GM21529 (cell line): ENCODE measurements around the gene BCKDK.
"Not testable (repeated sequence)": the region's sequence is repeated elsewhere in the genome, so short reads cannot be mapped to it uniquely, and the experiment has no call there.

Experiments used
- ATAC-seq: cut with Tn5 transposase; IDR thresholded peaks from one replicate; pipeline ENCODE4 v1.9.1; 2021; ENCODE audit not compliant: unreplicated experiment

BCKDK gene

DNA sequence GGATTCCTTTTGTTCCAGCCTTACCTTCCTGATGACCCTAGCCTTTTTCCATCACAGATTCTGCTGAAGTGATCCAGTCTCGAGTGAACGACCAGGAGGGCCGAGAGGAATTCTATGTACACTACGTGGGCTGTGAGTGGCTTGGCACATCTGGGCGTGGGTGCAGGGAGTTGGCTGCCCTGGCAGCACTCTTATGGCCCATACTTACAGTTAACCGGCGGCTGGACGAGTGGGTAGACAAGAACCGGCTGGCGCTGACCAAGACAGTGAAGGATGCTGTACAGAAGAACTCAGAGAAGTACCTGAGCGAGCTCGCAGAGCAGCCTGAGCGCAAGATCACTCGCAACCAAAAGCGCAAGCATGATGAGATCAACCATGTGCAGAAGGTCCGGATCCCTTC is 11.9 kb downstream of the BCKDK start:
- no peak for ATAC-seq

DNA sequence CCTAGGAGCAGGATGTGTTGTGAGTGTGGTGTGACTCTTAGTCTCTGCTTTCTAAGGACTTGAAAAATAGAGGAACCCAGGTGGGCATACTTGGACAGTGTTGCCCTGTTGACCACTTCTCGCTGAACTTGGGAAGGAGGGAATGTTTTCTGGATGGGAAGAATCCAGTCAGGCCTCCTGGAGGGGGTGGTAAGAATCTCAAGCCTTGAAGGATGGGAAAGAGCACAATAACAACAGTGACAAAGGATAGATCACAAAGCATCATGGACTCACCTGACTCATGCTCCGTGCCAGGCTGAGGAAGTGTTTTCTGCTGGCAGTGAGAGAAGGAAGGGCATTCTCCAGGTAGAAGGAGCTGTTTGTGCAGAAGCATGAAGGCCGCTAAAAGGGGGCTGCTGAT is 17.7 kb downstream of the BCKDK start:
- ATAC-seq = no peak

DNA sequence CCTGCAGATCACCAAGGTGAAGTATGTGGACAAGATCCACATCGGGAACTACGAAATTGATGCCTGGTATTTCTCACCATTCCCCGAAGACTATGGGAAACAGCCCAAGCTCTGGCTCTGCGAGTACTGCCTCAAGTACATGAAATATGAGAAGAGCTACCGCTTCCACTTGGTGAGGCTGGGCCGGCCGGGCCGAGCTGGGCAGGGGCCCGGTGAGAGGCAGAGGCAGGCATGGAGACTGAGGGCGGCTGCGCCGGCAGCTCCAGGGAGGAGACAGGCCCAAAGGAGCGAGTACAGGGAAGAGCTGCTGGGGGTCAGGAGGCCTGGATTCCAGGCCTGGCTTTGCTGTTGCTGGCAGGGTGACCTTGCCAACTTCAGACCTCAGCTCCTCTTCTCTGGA is 19.0 kb downstream of the BCKDK start:
- ATAC-seq = no peak

DNA sequence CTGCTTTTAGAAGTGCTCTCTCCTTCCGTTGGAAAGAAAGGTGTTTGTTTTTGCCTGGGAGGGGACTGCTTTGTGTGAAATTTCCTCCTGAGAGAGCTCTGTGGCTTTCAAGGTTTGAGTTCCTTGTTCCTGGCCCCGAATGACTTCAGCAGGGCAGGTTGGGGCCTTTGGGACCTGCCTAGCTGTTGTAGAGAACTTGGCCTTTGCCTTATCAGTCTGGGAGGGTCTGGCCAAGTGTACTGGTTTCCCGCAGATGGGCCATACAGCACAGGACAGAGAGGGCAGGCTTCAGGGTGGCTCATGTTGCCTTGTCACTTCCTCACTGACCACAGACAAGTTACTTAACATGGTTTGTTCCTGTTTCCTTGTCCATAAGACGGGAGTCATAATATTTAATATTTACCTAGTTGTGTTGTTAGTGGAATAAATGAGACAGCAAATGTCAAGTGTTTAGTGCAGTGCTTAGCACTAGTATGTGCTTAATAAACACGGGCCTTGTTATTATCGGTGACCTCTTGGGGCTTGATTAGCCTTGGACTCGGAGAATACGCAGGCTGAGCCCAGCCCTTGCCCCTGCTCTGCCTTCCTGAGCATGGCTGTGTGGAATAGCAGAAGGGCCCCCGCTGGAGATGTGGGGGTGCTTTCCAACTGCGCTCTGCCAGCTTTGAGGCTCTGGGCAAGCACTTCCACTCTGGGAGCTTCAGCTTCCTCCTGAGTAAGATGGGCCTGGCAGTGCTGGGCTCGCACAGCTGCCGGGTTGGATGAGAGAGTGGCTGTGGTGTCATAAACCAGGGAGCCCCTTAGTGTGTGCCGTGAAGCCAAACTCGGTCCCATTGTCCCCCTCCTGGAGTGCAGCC is 20.8 kb downstream of the BCKDK start:
- no peak for ATAC-seq

- ATAC-seq = no peak
Measured at GRCh38 chr16:31129568-31130335, 21.6 kb downstream of the BCKDK start.

DNA sequence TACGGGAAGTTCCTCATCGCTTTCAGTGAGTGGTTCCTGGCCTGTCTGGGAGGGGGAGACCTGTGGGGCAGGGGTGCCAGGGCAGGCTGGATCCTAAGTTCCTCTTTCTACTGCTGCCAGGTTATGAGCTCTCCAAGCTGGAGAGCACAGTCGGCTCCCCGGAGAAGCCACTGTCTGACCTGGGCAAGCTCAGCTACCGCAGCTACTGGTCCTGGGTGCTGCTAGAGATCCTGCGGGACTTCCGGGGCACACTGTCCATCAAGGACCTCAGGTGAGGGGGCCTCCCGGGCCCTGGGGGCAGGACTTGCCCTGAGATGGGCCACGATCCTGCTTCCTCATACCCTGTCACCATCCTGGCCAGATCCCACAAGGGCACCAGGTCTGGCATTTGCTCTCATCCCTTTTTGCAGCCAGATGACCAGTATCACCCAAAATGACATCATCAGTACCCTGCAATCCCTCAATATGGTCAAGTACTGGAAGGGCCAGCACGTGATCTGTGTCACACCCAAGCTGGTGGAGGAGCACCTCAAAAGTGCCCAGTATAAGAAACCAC is 22.2 kb downstream of the BCKDK start:
- no peak for ATAC-seq

GRCh38 chr16:31130899-31131298 is 22.7 kb downstream of the BCKDK start:
- no peak for ATAC-seq

- ATAC-seq = no peak
Measured at GRCh38 chr16:31131416-31131815, 23.2 kb downstream of the BCKDK start.

GRCh38 chr16:31131841-31132271 is 23.7 kb downstream of the BCKDK start:
- no peak for ATAC-seq

DNA sequence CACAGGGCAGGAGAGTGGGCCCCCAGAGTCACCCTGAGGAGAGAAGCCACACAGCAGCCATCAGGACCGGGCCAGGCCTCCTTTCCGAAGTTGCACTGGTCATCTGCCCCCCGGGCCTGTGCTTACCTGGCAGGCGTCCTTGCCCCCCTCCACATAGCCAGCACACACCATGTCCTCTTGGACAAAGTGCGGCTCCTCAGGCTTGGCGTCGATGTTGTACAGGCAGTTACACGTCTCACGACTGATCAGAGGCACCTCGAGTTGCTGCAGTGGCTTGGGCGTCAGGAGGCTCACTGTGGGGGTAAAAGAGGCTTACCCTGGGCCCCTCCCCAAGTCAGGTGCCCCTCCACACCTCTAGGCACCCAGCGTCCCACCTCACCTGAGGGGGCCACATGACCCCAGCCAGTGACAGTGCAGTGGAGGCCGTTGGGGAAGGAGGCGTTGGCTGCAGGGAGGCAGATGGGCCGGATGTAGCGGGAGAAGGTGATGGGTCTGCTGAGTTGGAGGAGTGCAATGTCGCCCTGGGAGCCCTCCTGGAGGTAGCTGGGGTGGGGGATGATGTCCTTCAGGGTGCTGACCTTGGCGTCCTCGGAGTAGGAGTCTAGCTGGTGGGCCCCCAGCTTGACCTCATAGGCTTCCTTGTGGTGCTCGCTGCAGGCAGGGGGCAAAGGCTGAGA is 24.3 kb downstream of the BCKDK start:
- no peak for ATAC-seq

DNA sequence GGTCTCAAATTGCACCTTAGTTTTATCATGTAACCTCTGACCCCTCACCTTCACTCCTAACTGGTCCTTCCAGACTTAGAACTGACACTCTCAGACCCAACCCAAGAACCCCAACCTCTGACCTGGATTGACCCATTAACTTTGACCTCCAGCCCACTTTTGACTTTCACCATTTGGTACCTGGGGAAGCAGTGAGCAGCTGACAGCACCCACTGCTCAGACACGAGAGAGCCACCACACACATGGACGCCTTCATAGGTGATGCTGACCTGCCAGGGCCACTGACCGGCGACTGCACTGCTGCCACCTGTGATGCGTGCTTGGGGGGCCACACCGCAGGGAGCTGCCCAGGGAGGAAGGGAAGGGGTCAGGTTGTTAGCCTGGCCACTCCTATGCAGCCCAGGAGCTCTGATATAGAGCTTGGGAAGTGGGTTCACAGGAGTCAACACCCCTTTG is 24.9 kb downstream of the BCKDK start:
- ATAC-seq = no peak

DNA sequence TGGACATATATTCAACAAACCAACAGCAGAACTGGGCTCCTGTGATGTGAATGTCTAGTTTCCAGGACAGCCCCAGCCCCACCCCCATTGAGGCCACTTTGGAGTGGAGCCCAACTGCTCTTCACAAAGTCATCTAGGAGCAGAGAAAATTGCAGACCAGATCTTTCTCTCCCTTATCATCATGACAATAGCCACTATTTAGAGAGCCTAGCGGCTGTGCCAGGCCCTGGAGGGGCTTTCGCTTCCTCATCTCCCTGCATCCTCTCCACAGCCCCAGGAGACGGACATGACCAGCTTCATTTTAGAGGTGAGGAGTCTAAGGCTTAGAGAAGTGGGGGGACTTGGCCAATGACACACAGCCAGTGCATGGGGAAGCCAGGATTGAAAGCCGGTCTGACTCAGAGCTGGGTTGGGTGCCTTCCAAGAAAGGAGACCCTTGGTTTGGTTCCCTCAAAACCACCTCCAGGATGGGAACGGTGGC is 25.9 kb downstream of the BCKDK start:
- no peak for ATAC-seq

DNA sequence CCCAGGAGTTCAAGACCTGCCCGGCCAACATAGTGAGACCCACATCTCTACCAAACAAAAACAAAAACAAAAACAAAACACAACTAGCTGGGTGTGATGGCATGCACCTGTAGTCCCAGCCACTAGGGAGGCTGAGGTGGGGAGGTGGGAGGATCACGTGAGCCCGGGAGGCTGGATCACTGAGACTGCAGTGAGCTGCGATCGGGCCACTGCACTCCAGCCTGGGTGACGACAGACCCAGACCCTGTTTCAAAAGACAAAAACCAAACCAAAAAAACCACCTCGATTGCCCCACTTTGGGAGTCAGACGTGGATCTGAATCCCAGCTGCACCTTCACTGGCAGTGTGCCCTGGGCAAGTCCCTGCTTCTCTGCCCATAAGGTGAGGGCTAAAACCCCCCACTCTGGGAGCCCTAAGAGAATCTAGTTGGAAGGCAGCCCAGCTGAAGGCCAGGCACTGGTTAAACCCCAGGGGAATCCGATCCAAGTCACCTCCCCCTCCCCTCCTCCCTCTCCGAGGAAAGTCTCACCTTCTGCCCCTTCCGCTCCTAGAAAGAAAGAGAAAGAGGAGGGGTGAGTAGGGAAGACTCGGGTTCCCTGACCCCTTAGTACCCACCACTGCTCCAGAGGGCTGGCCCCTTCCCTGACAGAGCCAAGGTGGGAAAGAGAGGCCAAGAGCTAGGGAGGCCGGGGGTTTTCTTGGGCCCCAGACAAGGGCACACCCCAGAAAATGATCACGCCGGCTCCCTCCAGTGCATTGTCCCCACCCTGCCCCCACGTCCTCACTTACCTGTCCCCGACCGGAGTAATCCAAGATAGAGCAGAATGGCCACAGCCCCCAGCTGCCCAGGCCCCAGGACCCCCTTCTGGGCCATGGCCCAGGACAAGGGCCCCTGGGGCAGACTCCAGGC is 26.7 kb downstream of the BCKDK start:
- no peak for ATAC-seq

DNA sequence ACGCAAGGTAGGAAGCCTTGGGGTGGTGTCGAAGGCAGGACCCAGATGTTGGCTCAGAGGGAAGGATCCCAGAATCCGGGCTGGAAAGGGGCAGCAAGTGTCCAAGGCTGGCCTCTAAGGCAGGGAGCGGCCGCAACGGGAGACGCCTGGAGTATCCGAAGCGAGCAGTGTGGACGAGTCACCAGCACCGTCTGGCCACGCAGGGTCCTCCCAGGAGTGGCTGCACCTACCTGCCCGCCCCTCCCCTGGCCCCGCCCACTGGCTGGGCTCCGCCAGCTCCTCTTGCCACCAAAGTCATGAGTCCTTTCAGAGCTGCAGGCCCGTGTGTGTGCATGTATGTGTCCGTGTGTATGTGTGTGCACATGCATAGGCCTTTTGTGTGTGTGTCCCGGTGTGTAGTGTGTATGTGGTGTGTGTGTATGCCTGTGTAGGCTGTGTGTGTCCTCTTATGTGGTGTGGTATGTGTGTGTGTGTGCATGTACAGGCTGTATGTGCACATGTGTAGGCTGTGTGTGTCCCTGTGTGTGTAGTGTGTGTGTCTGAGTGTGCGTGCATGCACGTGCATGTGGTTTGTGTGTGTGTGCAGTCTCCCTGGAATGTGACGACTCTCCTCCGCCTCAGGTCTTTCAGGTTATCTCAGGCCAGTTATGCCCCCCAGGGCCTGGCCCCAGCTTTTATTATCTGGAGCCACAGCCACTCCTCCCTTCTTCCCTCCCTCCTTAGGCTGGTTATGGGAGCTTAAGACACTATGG is 27.5 kb downstream of the BCKDK start, which contains the start of gene PRSS8:
Gene PRSS8 (minus strand): TSS at position 193 of the 752 bp plus-strand sequence. CDS start 229 bp downstream, outside the sequence.
- no peak for ATAC-seq

GRCh38 chr16:31136287-31136662 is 28.1 kb downstream of the BCKDK start:
- ATAC-seq = no peak

GRCh38 chr16:31136822-31137499 is 28.8 kb downstream of the BCKDK start:
- ATAC-seq = not testable (repeated sequence)

GRCh38 chr16:31138621-31139578 is 30.7 kb downstream of the BCKDK start:
- no peak for ATAC-seq
